A673 (cell line): ENCODE data around the gene FRRS1L. TPM values are rescaled to one million over a fixed set of nuclear protein-coding genes. Genes with fewer than 3 reads are reported as not detected.
A peak's percentile ranks its signal among the peaks of the same experiment; 100 is the strongest.

Experiments
- BruUV-seq: library from RNA; stranded (reverse); fragments of 400-500 nt; replicated peaks from 2 replicates; lab custom pipeline; 2021; lab: Mats Ljungman, UMichigan
- CTCF ChIA-PET: fragments of 300-600 bp; sonication (Branson Sonifier 250); formaldehyde crosslinking; loops from one replicate; lab custom pipeline; 2022; ENCODE audit warnings: antibody characterized with exemption; lab: Charles Lee
- POLR2A ChIA-PET: fragments of 300-600 bp; sonication (Branson Sonifier 250); formaldehyde crosslinking; loops from one replicate; lab custom pipeline; 2022; ENCODE audit warnings: antibody characterized with exemption; ENCODE audit not compliant: low non-redundant PET; lab: Charles Lee
- DNase-seq: peaks from one replicate; pipeline ENCODE4 v3.0.0-alpha.2; 2015; ENCODE audit warnings: low spot score
- H3K27ac ChIP-seq: fragments of 200-600 bp; sonication (generic); 2 replicates; pipeline ENCODE4 v1.5.1; 2016; ENCODE audit warnings: mixed run types, low read depth, mild to moderate bottlenecking, mixed read lengths, antibody characterized with exemption, low read length; ENCODE audit not compliant: poor library complexity, severe bottlenecking
- H3K27me3 ChIP-seq: fragments of 200-600 bp; sonication (generic); replicated peaks from 2 replicates; pipeline ENCODE4 v1.6.1; 2017; ENCODE audit warnings: mixed run types, low read depth, mild to moderate bottlenecking, mixed read lengths, antibody characterized with exemption, low read length; ENCODE audit not compliant: insufficient read depth, poor library complexity
- H3K36me3 ChIP-seq: fragments of 200-600 bp; sonication (generic); 2 replicates; pipeline ENCODE4 v1.6.1; 2016; ENCODE audit warnings: mixed run types, mild to moderate bottlenecking, mixed read lengths, antibody characterized with exemption, low read length; ENCODE audit not compliant: insufficient read depth, poor library complexity, severe bottlenecking
- H3K4me1 ChIP-seq: fragments of 200-600 bp; sonication (generic); 2 replicates; pipeline ENCODE4 v1.6.1; 2017; ENCODE audit warnings: mixed run types, mild to moderate bottlenecking, mixed read lengths, antibody characterized with exemption, low read length; ENCODE audit not compliant: insufficient read depth, poor library complexity, severe bottlenecking
- H3K4me3 ChIP-seq: fragments of 200-600 bp; sonication (generic); 2 replicates; pipeline ENCODE4 v1.5.1; 2016; ENCODE audit warnings: low read depth, mixed run types, mild to moderate bottlenecking, mixed read lengths, low read length; ENCODE audit not compliant: poor library complexity, severe bottlenecking
- H3K9me3 ChIP-seq: fragments of 200-600 bp; sonication (generic); 2 replicates; pipeline ENCODE4 v1.6.1; 2016; ENCODE audit warnings: mixed run types, low read depth, mild to moderate bottlenecking, mixed read lengths, antibody characterized with exemption, low read length; ENCODE audit not compliant: poor library complexity, severe bottlenecking
- EZH2 ChIP-seq: fragments of 200-600 bp; sonication (generic); IDR thresholded peaks from 2 replicates; pipeline ENCODE4 v1.6.1; 2017; ENCODE audit warnings: borderline replicate concordance, low read depth, mild to moderate bottlenecking, mixed read lengths, antibody characterized with exemption, low read length; ENCODE audit not compliant: poor library complexity, severe bottlenecking
- intact Hi-C: fragments of 100-400 bp; cut with micrococcal nuclease; formaldehyde crosslinking; loops from one replicate; pipeline ENCODE4 v1.10.0; 2022; ENCODE audit not compliant: unreplicated experiment
- total RNA-seq: library from RNA; stranded (reverse); gene quantifications from 2 replicates; pipeline ENCODE4 v1.2.3, GENCODE V29; 2021
- TF ChIP-seq, protein P1 (sequence below): fragments of 300-800, 200-600 bp; sonication (generic); conservative IDR thresholded peaks from 2 replicates; pipeline ENCODE4 v1.5.1; 2017; ENCODE audit warnings: low read depth, mild to moderate bottlenecking, antibody characterized with exemption, low read length, moderate library complexity, mixed read lengths

Gene FRRS1L
- total RNA-seq, 1 experiment from 2014 or later = 0.41 TPM

DNA sequence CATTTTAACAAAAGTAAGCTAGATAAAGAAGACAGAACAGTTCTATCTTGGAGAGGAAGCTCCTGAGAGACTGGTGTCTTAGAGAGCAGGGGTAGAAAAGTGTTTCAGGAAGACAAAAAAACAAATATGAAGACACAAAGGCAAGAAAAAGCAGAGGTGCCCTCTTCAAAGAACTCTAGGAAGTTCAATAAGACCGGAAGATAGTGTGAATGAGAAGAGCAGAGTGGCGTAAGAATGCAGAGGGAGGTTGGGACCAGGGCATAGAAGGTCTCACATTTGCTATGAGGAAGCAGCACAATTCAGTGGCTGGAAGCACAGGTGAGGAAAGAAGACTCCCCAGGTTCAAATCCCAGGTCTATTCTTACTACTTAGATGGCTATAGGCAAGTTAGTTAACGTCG, 69.9 kb downstream of the FRRS1L start:
- Histone ChIP-seq H3K27ac (peak overlapping the region; percentile 50), H3K27me3 (no peaks in the 10 kb centered on the region), H3K9me3 (no peaks in the 10 kb centered on the region), H3K4me3 (no peak overlapping the region), H3K4me1 (peaks cover 21% of the 10 kb centered on the region), H3K36me3 (peaks cover 26% of the 10 kb centered on the region)
- BruUV-seq = no TSS peak
- no peak for TF ChIP-seq EZH2
- TF ChIP-seq, protein P1, sequence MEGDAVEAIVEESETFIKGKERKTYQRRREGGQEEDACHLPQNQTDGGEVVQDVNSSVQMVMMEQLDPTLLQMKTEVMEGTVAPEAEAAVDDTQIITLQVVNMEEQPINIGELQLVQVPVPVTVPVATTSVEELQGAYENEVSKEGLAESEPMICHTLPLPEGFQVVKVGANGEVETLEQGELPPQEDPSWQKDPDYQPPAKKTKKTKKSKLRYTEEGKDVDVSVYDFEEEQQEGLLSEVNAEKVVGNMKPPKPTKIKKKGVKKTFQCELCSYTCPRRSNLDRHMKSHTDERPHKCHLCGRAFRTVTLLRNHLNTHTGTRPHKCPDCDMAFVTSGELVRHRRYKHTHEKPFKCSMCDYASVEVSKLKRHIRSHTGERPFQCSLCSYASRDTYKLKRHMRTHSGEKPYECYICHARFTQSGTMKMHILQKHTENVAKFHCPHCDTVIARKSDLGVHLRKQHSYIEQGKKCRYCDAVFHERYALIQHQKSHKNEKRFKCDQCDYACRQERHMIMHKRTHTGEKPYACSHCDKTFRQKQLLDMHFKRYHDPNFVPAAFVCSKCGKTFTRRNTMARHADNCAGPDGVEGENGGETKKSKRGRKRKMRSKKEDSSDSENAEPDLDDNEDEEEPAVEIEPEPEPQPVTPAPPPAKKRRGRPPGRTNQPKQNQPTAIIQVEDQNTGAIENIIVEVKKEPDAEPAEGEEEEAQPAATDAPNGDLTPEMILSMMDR = no peak
- intact Hi-C loops = no loop called here
- ChIA-PET CTCF (no interaction called here), POLR2A (no interaction called here)
- DNase-seq = no peak

GRCh38 chr9:109095321-109095720, 71.7 kb downstream of the FRRS1L start:
- TF ChIP-seq, protein P1 = no peak
- no peak for TF ChIP-seq EZH2
- H3K27me3 ChIP-seq = no peaks in the 10 kb centered on the region
- no peak overlapping the region for H3K27ac ChIP-seq
- CTCF ChIA-PET = no interaction called here
- no peak overlapping the region for H3K4me3 ChIP-seq
- H3K9me3 ChIP-seq = no peaks in the 10 kb centered on the region
- H3K4me1 ChIP-seq = peaks cover 21% of the 10 kb centered on the region
- peaks cover 29% of the 10 kb centered on the region for H3K36me3 ChIP-seq
- no TSS peak for BruUV-seq
- POLR2A ChIA-PET = no interaction called here
- intact Hi-C loops = no loop called here
- no peak for DNase-seq

DNA sequence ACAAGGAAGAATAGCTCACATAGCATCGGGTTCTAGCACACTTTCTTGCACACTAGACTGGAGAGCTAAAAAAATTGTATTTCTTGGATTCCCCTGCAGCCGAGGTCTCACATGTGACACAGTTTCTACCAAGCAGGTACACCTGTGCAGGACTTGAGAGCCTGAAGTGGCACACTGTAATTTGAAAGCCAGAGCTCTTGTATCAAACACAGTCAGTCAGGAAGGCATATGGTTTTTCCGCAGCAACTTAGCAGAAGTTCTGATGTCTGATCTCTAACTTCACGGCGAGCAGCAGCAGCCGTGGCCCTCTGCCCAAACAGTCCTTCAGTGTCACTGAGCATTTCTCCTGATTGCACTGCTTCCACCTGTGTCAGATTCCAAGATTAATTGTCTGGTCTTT, 72.8 kb downstream of the FRRS1L start:
- intact Hi-C loops = no loop called here
- peaks cover 16% of the 10 kb centered on the region for H3K4me1 ChIP-seq
- peaks cover 37% of the 10 kb centered on the region for H3K36me3 ChIP-seq
- no TSS peak for BruUV-seq
- POLR2A ChIA-PET = no interaction called here
- no peaks in the 10 kb centered on the region for H3K9me3 ChIP-seq
- no peak overlapping the region for H3K4me3 ChIP-seq
- TF ChIP-seq, protein P1 = no peak
- no peak for TF ChIP-seq EZH2
- DNase-seq = no peak
- H3K27me3 ChIP-seq = no peaks in the 10 kb centered on the region
- CTCF ChIA-PET = no interaction called here
- H3K27ac ChIP-seq = no peak overlapping the region
